GM12801 (cell line): ENCODE measurements around the gene RPL7A.

ENCODE experiments used
- CTCF ChIP-seq: IDR thresholded peaks from one replicate; pipeline ENCODE4 v1.5.1; 2011; ENCODE audit warnings: control low read depth; ENCODE audit not compliant: insufficient read length; ENCODE audit errors: extremely low read depth

Gene RPL7A

GRCh38 chr9:133342069-133342406, 6.0 kb upstream of the RPL7A start:
- TF ChIP-seq CTCF: no peak

GRCh38 chr9:133342570-133342969, 5.4 kb upstream of the RPL7A start:
- no peak for TF ChIP-seq CTCF

- no peak for TF ChIP-seq CTCF
Measured at GRCh38 chr9:133344071-133344470, 3.9 kb upstream of the RPL7A start.

GRCh38 chr9:133344979-133345378, 3.0 kb upstream of the RPL7A start:
- no peak for TF ChIP-seq CTCF

- no peak for TF ChIP-seq CTCF
Measured at GRCh38 chr9:133345596-133345995, 2.4 kb upstream of the RPL7A start.

GRCh38 chr9:133346021-133346785, 1.8 kb upstream of the RPL7A start:
- TF ChIP-seq CTCF: no peak

- no peak for TF ChIP-seq CTCF
Measured at GRCh38 chr9:133347515-133347984, 468 bp upstream of the RPL7A start.
